CD14-positive monocyte (primary cell): ENCODE measurements around the gene EYS. TPM values are rescaled to one million over a fixed set of nuclear protein-coding genes. Genes with fewer than 3 reads are reported as not detected.

Source experiments
- DNase-seq, 3 donors: peaks; one replicate each; pipeline ENCODE4 v3.0.0-alpha.2; 2011 to 2022
- H2AFZ ChIP-seq: 2 replicates; pipeline ENCODE4 v1.6.0; 2012; ENCODE audit warnings: mild to moderate bottlenecking, low read depth, low read length, inconsistent platforms; ENCODE audit not compliant: insufficient read depth, poor library complexity, severe bottlenecking
- H3K27ac ChIP-seq, 2 donors: 1 replicate in 1 of 2; 2 replicates in 1 of 2; pipeline ENCODE4 v1.5.1; 2012 to 2013; ENCODE audit warnings: low read length in 2 of 2, control low read depth in 1 of 2, inconsistent platforms in 1 of 2, low read depth in 1 of 2, mild to moderate bottlenecking in 1 of 2
- H3K27me3 ChIP-seq, 2 donors: one replicate each; pipeline versions ENCODE4 v1.6.0 to v1.6.1; 2011 to 2013; ENCODE audit warnings: low read length in 2 of 2; ENCODE audit not compliant: control insufficient read depth in 2 of 2, insufficient read depth in 2 of 2
- H3K36me3 ChIP-seq, 2 donors: replicated peaks in 1 of 2; 1 replicate in 1 of 2; 2 replicates in 1 of 2; pipeline versions ENCODE4 v1.5.1 to v1.6.1; 2012 to 2013; ENCODE audit warnings: low read length in 2 of 2, control low read depth in 1 of 2, inconsistent platforms in 1 of 2, mild to moderate bottlenecking in 1 of 2; ENCODE audit not compliant: insufficient read depth in 2 of 2, control insufficient read depth in 1 of 2
- H3K4me1 ChIP-seq, 2 donors: 1 replicate in 1 of 2; 2 replicates in 1 of 2; pipeline versions ENCODE4 v1.5.1 to v1.6.1; 2012 to 2013; ENCODE audit warnings: low read length in 2 of 2, control low read depth in 1 of 2, inconsistent platforms in 1 of 2, mild to moderate bottlenecking in 1 of 2, moderate library complexity in 1 of 2; ENCODE audit not compliant: insufficient read depth in 2 of 2, control insufficient read depth in 1 of 2
- H3K4me2 ChIP-seq: replicated peaks from 2 replicates; pipeline ENCODE3; 2012; ENCODE audit warnings: low read length, moderate library complexity, mild to moderate bottlenecking; ENCODE audit not compliant: poor library complexity, severe bottlenecking; ENCODE audit errors: extremely low read depth
- H3K4me3 ChIP-seq, 3 experiments: fragments of 200-600 bp in 1 of 3; sonication (generic) in 1 of 3; replicated peaks in 1 of 3; 1 replicate in 2 of 3; 2 replicates in 1 of 3; pipeline ENCODE4 v1.5.1; 2011 to 2013; ENCODE audit warnings: low read length in 3 of 3, mild to moderate bottlenecking in 3 of 3, control low read depth in 2 of 3, low read depth in 2 of 3, inconsistent platforms in 1 of 3, moderate library complexity in 1 of 3
- H3K79me2 ChIP-seq: 2 replicates; pipeline ENCODE4 v1.6.0; 2012; ENCODE audit warnings: mild to moderate bottlenecking, control low read depth, inconsistent platforms, low read length, moderate library complexity; ENCODE audit not compliant: insufficient read depth
- H3K9ac ChIP-seq: 2 replicates; pipeline ENCODE4 v1.6.0; 2017; ENCODE audit warnings: low read length, mild to moderate bottlenecking; ENCODE audit not compliant: insufficient read depth, poor library complexity, severe bottlenecking
- H3K9me3 ChIP-seq, 2 donors: replicated peaks in 1 of 2; 1 replicate in 1 of 2; 2 replicates in 1 of 2; pipeline versions ENCODE4 v1.5.1 to v1.6.1; 2012 to 2013; ENCODE audit warnings: low read length in 2 of 2, control low read depth in 1 of 2; ENCODE audit not compliant: control insufficient read depth in 1 of 2, insufficient read depth in 1 of 2
- H4K20me1 ChIP-seq: 2 replicates; pipeline ENCODE4 v1.6.0; 2012; ENCODE audit warnings: mild to moderate bottlenecking, low read length, control low read depth, moderate library complexity; ENCODE audit not compliant: insufficient read depth
- H3K27ac Mint-ChIP-seq, 7 donors: one replicate each; pipeline ENCODE4 v1.8.0; 2020; ENCODE audit warnings: mild to moderate bottlenecking in 7 of 7, mixed read lengths in 7 of 7, moderate library complexity in 6 of 7, inconsistent platforms in 2 of 7
- H3K27me3 Mint-ChIP-seq, 3 donors: one replicate each; pipeline ENCODE4 v1.8.0; 2021 to 2022; ENCODE audit warnings: low read depth in 3 of 3, mild to moderate bottlenecking in 3 of 3, mixed read lengths in 3 of 3, moderate library complexity in 3 of 3, inconsistent platforms in 1 of 3
- H3K36me3 Mint-ChIP-seq, 2 donors: one replicate each; pipeline ENCODE4 v1.8.0; 2020; ENCODE audit warnings: mixed read lengths in 2 of 2, inconsistent platforms in 1 of 2, mild to moderate bottlenecking in 1 of 2
- H3K4me1 Mint-ChIP-seq: one replicate; pipeline ENCODE4 v1.8.0; 2020; ENCODE audit warnings: mild to moderate bottlenecking, mixed read lengths
- H3K4me3 Mint-ChIP-seq, 2 donors: one replicate each; pipeline ENCODE4 v1.8.0; 2020; ENCODE audit warnings: mild to moderate bottlenecking in 2 of 2, mixed read lengths in 2 of 2, moderate library complexity in 1 of 2
- H3K9me3 Mint-ChIP-seq, 7 donors: one replicate each; pipeline ENCODE4 v1.8.0; 2020 to 2022; ENCODE audit warnings: mixed read lengths in 7 of 7, mild to moderate bottlenecking in 6 of 7, moderate library complexity in 6 of 7, inconsistent platforms in 2 of 7
- WGBS: methylation state at CpG from one replicate; pipeline ENCODE4 v1.1.5; 2013; ENCODE audit warnings: missing lambda C conversion rate; ENCODE audit not compliant: insufficient coverage; 5-methylcytosine and 5-hydroxymethylcytosine counted together
- intact Hi-C, 2 donors: fragments of 100-400 bp; cut with micrococcal nuclease; formaldehyde crosslinking; loops; one replicate each; pipeline versions ENCODE4 v1.15.0 to v1.15.1; 2023
- polyA plus RNA-seq, 3 donors: library from polyadenylated mRNA; depleted of rRNA in 1 of 3; unstranded in 2 of 3; stranded (reverse) in 1 of 3; fragments of 300-500 nt in 2 of 3; fragments of >200 nt in 1 of 3; fragmentation: Illumina TruSeq in 2 of 3; gene quantifications; 1 replicate in 2 of 3; 2 replicates in 1 of 3; pipeline ENCODE4 v1.2.3, GENCODE V29; 2012 to 2021
- TF ChIP-seq, protein P1 (sequence below): fragments of 200-600 bp; IDR thresholded peaks from one replicate; pipeline ENCODE4 v1.8.0; 2022; ENCODE audit warnings: antibody characterized with exemption, mild to moderate bottlenecking

Gene EYS
- polyA plus RNA-seq, 3 donors: 0.01 to 0.03 TPM; not detected in 1

DNA sequence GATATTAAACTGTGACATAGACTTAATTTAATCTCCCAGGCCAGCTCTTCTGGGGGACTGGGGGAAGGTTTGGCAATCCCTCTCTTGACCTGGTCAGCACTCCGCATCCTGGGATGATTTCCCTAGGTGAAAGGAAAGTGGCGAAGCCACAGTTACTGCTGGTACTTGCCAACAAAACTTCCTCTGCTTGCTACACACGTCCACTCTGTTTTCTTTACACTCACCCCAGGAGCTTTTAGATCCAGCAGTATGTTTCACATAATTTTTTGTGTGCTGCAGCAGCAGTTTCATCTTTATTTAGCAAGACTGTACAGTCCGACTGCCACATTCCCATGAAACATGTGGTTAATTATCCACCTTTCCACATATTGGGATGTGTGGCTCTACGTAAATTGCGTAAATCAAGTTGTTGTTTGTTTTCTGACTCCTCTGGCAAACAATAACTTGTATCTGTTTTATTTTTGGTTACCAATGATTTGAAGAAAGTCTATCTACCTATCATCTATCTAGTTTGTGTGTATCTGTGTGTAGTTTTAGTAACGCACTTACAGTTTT, 1787.4 kb downstream of the EYS start:
- no peak overlapping the region for H3K4me3 ChIP-seq
- Mint-ChIP-seq H3K27ac (no peak overlapping the region), H3K36me3 (no peaks in the 10 kb centered on the region), H3K4me1 (peaks cover 15% of the 10 kb centered on the region), H3K27me3 (no peaks in the 10 kb centered on the region), H3K4me3 (no peak overlapping the region), H3K9me3 (peaks cover 0 to 1% (median 1%) of the 10 kb centered on the region in 7 donors)
- H3K27me3 ChIP-seq: no peaks in the 10 kb centered on the region
- no peaks in the 10 kb centered on the region for H3K36me3 ChIP-seq
- no peak overlapping the region for H3K9ac ChIP-seq
- DNase-seq: no peak
- no peak overlapping the region for H3K4me2 ChIP-seq
- no peaks in the 10 kb centered on the region for H4K20me1 ChIP-seq
- peaks cover 0 to 3% of the 10 kb centered on the region in 2 donors for H3K4me1 ChIP-seq
- no peaks in the 10 kb centered on the region for H3K79me2 ChIP-seq
- intact Hi-C loops: loop anchor here in 1 of 2 donors (5.0 kb wide), 1 partner anchor 413 kb away; no protein-coding TSS in a partner anchor
- no peak overlapping the region for H3K27ac ChIP-seq
- 54% methylated on average over 2 of the region's 7 CpGs for WGBS
- no peaks in the 10 kb centered on the region for H3K9me3 ChIP-seq
- TF ChIP-seq, protein P1, sequence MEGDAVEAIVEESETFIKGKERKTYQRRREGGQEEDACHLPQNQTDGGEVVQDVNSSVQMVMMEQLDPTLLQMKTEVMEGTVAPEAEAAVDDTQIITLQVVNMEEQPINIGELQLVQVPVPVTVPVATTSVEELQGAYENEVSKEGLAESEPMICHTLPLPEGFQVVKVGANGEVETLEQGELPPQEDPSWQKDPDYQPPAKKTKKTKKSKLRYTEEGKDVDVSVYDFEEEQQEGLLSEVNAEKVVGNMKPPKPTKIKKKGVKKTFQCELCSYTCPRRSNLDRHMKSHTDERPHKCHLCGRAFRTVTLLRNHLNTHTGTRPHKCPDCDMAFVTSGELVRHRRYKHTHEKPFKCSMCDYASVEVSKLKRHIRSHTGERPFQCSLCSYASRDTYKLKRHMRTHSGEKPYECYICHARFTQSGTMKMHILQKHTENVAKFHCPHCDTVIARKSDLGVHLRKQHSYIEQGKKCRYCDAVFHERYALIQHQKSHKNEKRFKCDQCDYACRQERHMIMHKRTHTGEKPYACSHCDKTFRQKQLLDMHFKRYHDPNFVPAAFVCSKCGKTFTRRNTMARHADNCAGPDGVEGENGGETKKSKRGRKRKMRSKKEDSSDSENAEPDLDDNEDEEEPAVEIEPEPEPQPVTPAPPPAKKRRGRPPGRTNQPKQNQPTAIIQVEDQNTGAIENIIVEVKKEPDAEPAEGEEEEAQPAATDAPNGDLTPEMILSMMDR: no peak
- H2AFZ ChIP-seq: no peak overlapping the region

DNA sequence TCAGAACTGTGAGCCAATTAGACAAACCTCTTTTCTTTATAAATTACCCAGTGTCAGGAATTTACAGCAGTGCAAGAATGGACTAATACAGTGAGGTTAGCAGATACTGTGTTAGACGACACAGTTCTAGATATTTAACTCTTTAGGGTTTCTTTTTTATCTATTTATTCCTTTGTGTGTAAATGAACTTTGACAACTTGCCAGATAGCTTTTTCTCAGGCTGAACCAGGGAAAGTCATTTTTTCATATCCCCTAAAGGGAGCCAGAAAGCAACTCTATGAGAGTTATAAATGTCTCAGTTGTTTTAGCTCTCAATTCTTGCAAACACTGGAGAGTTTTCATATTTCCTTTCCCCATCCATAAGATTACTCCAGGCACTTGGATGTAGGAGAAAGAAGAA, 1794.1 kb downstream of the EYS start:
- WGBS: no CpG with 5 or more reads among the region's 1 CpG
- TF ChIP-seq, protein P1: no peak
- H3K4me3 Mint-ChIP-seq: no peak overlapping the region
- H3K79me2 ChIP-seq: no peaks in the 10 kb centered on the region
- no peaks in the 10 kb centered on the region for H3K36me3 Mint-ChIP-seq
- H3K4me3 ChIP-seq: no peak overlapping the region
- H3K27ac Mint-ChIP-seq: no peak overlapping the region
- peaks cover 0 to 7% (median 4%) of the 10 kb centered on the region in 7 donors for H3K9me3 Mint-ChIP-seq
- H4K20me1 ChIP-seq: no peaks in the 10 kb centered on the region
- H3K9me3 ChIP-seq: no peaks in the 10 kb centered on the region
- no peaks in the 10 kb centered on the region for H3K27me3 Mint-ChIP-seq
- H3K36me3 ChIP-seq: no peaks in the 10 kb centered on the region
- no peak for DNase-seq
- H3K4me1 Mint-ChIP-seq: no peaks in the 10 kb centered on the region
- no peak overlapping the region for H3K27ac ChIP-seq
- H3K27me3 ChIP-seq: no peaks in the 10 kb centered on the region
- intact Hi-C loops: no loop called here
- H3K4me2 ChIP-seq: no peak overlapping the region
- no peak overlapping the region for H3K9ac ChIP-seq
- no peaks in the 10 kb centered on the region for H3K4me1 ChIP-seq
- no peak overlapping the region for H2AFZ ChIP-seq
